ENCODE data around the gene IGFLR1.

DNA sequence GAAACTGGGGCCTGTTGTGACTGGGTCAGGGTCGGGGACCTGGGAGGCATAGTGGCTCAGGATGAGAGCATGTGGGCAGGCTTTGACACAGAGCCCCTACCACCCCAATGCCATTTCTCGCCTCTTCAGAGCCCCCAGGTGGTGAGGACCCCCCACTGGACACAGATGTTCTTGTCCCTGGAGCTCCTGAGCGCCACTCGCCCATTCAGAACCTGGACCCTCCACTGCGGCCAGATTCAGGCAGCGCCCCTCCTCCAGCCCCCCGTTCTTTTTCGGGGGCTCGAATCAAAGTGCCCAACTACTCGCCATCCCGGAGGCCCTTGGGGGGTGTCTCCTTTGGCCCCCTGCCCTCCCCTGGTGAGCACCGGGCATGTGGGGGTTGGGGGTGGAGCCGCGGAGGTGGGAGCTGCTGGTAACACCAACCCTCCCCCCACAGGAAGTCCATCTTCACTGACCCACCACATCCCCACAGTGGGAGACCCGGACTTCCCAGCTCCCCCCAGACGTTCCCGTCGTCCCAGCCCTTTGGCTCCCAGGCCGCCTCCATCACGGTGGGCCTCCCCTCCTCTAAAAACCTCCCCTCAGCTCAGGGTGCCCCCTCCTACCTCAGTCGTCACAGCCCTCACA lies 10.4 kb downstream of the IGFLR1 start:
- TF ChIP-seq EZH2 (IDR thresholded peaks at IDR 0.05; ENCODE audit: borderline replicate concordance, insufficient read depth, low read length, poor library complexity, severe bottlenecking) (no peak), EP300 (conservative IDR thresholded peaks at IDR 0.05; ENCODE audit: poor library complexity, severe bottlenecking) (no peak), RAD21 (conservative IDR thresholded peaks at IDR 0.05) (no peak)
